ENCODE measurements around the gene TNFRSF1B. TPM values are rescaled to one million over a fixed set of nuclear protein-coding genes. Genes with fewer than 3 reads are reported as not detected.
A peak's percentile ranks its signal among the peaks of the same experiment; 100 is the strongest.

Gene TNFRSF1B
- 16.8 TPM for total RNA-seq

DNA sequence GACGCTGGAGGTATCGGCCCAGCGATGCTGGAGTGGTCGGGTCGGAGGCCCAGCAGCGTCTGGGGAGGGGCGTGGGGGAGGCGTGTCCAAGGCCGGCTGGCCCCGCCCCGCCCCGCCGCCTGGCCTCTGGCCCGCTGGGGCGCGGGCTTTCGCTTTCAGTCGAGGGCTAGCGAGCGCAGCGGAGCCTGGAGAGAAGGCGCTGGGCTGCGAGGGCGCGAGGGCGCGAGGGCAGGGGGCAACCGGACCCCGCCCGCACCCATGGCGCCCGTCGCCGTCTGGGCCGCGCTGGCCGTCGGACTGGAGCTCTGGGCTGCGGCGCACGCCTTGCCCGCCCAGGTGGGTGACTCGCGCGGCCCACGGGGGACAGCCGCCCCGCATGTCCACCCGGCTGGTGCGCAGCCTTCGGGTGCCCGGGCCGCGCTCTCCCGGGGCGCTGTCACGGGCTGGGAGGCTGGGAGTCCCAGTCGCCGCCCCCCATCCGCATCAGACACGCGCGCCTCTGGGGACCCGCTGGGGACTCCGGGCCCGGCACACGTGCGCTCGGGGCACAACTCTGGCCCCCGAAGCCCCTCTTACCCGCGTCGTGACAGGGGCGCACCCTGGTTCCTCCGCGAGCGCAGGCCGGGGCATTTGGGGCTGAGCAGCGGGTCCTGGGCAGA, at the start of gene TNFRSF1B:
TSS of gene TNFRSF1B (plus strand) at position 158 of the 659 bp plus-strand sequence. CDS start at position 259, 101 bp downstream.
- peak; percentile 89 for DNase-seq (ENCODE audit: low spot score)
- ATAC-seq = peak; percentile 79

DNA sequence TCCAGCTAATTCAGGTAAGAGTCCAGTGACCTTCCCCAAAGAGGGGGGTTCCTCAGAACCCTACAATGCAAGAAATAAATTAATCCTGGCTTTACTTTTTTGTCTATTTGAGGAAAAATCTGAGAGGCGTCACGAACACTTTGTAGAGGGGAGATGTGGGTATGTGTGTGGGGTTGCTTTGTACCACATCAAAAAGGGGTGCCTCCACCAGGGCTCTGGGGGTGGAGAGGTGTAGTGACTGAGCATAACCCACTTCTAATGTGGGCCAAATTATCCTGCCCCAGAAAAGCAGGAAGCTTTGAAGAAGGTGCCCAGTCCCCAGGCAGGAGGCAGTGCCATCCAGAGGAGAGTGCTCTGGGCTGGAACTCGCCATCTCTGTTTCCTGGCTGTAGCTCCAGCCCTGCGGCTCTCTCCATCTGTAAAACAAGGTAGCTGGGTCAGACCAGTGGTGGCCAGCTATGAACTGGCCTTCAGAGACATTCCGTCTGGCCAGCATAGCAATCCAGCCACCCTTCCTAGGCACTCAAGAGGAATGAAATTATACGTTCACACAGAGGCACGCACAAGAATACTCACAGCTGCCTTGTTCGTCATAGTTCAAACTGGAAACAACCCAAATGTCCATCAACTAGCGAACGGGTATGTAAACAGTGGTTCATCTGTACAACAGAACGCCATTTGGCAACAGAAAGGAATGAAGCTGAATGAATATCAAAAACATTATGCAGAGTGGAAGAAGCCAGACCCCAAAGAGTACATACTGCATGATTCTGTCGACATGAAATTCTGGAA, 45.4 kb upstream of the TNFRSF1B start:
- ATAC-seq (no peak), DNase-seq (ENCODE audit: low spot score) (no peak)

DNA sequence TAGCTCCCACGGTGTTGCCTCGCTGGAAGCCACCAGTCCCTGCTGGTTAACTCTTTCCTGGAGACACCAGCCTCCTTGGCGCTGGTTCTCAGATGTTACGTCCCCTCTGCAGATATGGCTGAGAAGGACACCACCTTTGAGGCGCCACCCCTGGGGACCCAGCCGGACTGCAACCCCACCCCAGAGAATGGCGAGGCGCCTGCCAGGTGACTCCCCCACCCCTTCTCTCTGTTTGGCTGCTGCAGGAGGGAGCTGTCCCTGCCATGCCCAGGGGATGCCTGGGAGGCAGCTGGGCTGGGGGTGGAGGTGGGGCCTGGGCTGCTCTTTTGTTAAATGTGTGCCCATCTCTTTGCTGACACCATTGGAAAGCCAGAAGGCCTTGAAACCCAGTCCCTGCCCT, 43.6 kb upstream of the TNFRSF1B start:
- no peak for ATAC-seq
- no peak for DNase-seq (ENCODE audit: low spot score)

DNA sequence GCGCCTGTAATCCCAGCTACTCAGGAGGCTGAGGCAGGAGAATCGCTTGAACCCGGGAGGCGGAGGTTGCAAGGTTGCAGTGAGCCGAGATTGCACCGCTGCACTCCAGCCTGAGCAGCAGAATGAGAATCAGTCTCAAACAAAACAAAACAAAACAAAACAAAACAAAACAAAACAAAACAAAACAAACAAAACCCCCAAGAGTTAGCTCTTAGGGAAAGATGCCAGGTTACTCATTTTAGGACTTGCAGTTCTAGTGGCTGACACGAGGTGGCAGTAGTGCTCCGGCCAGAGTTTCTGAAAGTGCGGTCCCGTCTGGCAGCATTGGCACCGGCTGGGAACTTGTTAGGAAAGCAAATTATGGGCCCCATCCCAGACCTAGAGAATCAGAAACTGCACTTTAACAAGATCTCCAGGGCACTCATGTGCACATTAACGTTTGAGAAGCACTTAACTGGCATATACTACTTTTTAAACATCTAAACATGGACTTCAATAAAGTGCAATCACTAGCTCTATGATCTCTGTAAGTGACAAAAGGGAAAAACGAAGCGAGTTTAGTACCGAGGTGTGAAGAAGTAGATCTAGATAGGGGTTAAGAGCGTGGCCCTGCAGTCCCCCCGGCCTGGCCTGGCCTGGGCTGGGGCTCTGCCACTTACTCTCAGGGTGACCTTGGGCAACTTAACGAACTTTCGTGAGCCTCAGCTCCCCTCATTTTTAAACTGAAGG, 41.9 kb upstream of the TNFRSF1B start:
- ATAC-seq = peak; percentile 95
- peak; percentile 81 for DNase-seq (ENCODE audit: low spot score)

DNA sequence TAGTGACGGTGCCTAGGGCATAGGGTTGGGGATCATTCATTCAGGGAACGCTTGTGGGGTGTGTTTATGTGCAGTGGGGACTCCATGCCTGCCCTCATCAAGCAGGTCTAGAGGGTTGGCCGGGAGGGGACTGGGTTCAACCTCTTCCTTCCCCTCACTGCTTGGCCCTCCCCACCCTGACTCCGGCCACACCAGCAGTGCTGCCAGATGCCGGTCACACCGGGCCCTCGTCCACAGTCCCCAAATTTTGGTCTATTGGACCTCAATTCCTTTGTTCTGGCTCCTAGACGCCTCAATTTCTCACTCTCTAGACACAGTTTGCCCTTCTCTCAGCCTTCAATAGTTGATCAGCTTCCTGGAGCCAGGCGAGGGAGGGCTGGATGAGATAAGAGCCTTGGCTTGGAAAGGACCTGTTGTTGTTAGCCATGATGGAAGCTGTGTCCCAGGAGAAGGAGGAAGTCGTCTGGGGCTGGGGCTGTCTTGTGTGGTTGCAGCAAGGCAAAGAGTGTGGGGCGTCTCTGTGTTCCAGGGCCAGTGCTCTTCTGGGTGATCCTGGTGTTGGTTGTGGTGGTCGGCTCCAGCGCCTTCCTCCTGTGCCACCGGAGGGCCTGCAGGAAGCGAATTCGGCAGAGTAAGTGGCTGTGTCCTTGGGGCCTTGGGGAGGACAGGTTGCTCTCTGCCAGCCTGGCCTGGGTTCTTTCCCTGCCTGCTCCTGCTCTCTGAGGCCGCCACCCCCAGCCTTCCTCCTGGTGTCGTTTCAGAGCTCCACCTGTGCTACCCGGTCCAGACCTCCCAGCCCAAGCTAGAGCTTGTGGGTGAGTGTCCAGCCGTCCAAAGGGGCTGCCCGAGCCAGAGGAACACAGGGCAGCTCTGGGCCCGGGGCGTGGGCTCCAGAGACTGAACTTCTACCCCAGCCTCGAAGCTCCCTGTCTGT, 41.1 kb upstream of the TNFRSF1B start:
- DNase-seq (ENCODE audit: low spot score) = no peak
- peak; percentile 7 for ATAC-seq

DNA sequence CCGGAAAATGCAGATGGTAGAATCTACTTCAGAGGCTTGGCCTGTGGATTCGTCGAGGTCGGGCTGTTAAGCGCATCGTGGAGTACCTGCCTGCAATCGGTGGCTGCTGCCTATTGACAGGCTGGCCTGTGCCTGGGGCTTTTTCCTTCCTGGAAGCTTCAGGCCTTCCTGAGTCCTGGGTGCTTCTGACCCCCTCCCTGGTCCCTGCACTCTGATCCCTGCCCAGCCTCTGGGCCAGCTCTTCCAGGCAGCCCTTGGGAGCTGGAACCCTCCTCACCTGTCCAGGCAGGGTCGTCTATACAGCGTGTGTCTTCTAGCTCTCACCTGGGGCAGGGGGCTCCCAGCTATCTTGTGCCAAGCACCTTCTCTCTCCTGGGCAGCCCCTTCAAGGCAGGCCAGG, 40.0 kb upstream of the TNFRSF1B start:
- no peak for ATAC-seq
- DNase-seq (ENCODE audit: low spot score) = no peak

DNA sequence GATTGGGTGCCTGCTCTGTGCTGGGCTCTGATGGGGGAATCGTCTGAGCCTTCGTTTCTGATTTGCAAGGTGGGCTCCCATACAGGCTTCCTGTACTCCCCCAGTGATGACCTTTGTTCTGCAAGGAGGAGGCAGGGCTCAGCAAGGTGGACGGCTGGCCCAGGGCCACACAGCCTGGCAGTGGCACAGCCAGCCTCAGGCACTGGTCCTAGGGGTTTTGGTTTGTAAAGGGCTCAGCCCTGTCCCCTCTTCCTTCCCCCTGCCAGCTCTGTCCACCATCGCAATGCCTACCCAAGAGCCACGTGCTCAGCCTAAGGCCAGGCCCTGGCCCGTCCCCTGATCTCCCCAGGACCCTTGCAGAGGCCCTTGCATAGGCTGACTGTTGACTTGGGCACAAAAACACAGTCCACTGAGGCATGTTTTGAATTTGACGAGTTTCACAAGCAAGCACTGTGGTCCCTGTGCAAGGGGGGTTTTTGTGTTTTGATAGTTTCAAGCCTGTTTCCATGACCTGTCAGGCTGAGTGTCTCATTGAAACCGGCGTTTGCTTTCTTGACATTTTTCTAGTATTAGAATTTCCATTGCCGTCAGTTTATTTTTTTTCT, 39.5 kb upstream of the TNFRSF1B start:
- DNase-seq (ENCODE audit: low spot score) = no peak
- ATAC-seq = no peak

DNA sequence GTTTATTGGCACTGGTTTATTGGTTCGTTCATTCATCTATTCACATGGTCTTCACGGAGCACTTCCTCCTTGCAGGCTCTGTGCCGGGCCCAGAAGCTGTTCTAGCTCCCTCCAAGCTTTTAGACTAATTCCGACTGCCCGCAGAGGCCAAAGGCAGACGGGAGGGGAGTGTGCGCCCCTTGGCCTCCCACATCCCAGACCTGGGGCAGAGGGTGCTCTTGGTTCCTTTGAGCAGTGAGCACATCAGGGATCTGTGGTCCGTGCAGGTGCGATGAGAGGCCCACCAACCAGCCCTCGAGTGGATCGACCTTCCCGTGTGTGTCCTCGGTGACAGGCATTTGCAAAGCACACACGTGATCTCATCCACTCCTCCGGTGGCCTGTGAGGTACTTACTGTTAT, 38.7 kb upstream of the TNFRSF1B start:
- no peak for ATAC-seq
- no peak for DNase-seq (ENCODE audit: low spot score)

DNA sequence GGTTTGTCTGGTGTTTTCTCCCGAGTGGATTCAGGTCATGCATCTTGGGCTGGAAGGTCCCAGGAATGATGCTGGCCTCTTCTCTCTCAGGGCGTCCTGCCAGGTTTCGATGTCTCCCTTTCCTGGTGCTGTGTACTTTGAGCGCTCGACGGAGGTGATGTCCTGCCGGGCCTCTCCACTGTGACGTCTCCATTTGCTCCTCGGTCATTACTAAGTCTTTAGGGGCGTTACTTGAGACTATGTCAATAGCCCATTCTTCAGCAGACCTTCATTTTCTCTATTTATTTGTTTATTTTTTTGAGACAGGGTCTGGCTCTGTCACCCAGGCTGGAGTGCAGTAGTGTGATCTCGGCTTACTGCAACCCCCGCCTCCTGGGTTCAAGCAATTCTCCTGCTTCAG, 37.2 kb upstream of the TNFRSF1B start:
- no peak for DNase-seq (ENCODE audit: low spot score)
- no peak for ATAC-seq

DNA sequence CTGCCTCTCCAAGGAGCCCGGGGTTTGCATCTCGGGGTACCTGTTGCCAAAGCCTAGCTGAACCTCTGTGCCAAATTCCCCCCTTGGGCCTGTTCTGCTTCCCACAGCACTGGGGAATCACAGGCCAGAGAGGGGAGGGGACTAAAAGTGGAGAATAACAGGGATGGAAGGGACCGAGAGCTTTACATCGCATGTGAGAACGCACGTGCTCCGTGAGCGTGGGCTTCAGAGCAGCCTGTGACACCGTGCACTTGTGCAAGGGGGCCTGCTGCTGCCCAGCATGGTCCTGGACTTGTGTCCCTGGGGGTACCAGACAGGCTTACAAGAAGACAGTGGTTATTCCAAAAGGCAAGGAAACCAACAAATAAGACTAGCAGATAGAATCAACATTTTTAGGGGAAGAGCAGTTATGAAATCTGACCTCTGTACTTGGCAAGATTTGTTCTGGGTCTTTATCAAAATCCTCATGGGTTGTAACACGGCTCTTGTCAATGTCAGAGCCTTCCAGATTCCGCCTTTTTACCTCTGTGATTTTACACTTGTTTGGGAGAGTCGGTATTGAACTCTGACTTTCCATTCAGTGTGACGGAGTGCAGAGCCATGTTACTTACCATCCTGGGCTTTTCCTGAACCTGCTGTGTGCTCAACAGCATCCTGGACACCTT, 36.2 kb upstream of the TNFRSF1B start:
- ATAC-seq = peak; percentile 81
- DNase-seq (ENCODE audit: low spot score) = peak; percentile 67

DNA sequence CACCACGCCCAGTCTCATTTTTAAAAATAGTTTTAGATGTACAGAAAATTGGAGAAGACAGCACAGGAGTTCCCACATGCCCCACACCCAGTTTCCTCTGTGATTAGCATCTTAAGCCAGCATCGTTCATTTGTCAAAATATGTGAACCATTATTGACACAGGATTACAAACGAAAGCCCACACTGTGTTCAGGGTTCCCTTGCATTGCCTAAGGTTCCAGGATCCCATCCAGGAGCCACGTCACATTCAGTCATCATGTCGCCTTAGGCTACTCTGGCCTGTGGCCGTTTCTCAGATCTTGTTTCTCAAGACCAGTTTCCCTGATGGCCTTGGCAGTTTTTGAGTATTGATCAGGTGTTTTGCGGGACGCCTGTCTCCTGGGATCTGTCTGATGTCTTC, 34.7 kb upstream of the TNFRSF1B start:
- ATAC-seq = peak; percentile 49
- peak; percentile 85 for DNase-seq (ENCODE audit: low spot score)

DNA sequence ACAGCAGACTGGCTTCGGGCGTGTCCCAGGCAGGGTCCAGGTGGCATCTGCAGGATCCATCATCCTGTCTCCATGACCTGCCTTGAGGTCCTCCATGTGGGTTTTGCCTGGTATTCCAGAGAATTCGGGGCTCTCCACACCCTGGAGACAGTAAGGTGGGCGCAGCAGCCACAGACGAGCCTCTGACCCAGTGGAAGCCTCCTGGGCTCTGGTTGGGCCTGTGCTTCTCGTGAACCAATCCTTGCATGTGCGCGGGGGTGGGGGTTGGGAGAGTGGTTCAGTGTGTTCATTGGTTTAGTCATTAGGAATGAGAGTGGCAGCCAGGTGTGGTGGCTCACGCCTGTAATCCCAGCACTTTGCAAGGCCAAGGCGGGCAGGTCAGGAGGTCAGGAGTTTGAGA, 32.1 kb upstream of the TNFRSF1B start:
- no peak for DNase-seq (ENCODE audit: low spot score)
- no peak for ATAC-seq

DNA sequence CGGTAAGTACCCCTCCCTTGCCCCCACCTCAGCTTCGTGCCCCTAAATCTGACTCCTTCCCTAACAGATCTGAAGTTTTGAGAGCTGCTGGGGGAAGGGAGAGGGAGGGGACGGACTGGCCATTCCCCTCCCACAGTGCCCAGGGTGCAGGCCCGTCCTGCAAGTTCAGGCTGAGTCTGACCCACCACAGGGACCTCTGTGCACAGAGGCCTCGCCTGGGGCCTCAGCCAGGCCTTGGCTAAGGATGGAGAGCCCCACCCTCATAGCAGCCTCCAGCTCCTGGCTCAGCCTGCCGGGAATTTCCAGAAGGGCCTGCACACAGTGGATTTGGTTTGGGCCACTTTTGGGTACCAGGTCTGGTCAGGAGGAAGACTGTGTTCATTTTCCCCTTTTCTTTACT, 31.2 kb upstream of the TNFRSF1B start:
- ATAC-seq (no peak), DNase-seq (ENCODE audit: low spot score) (no peak)

DNA sequence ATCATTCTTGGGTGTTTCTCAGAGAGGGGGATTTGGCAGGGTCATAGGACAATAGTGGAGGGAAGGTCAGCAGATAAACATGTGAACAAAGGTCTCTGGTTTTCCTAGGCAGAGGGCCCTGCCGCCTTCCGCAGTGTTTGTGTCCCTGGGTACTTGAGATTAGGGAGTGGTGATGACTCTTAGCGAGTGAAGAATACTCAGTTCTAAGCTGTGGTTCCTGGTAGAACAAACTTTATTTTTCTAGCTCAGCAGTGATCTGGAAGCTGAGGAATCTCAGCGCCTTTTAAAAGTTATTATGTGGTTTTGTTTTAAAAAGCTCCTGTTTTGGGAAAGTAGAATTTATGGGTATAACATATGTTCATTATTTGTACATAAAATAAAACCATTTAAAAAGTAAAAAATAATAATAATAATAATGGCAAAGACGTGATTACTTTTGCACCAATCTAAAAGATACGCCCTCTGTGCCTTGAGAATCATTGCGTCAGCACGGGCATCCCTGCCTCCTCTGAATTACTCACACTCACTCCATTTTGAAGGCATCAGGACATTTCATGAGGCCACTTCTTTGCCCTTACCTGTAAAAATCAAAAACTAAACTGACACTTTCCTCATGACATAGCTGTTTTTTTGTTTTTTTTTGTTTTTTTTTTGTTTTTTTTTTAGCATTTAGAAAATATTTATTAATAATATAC, 29.7 kb upstream of the TNFRSF1B start:
- DNase-seq (ENCODE audit: low spot score) (no peak), ATAC-seq (no peak)

DNA sequence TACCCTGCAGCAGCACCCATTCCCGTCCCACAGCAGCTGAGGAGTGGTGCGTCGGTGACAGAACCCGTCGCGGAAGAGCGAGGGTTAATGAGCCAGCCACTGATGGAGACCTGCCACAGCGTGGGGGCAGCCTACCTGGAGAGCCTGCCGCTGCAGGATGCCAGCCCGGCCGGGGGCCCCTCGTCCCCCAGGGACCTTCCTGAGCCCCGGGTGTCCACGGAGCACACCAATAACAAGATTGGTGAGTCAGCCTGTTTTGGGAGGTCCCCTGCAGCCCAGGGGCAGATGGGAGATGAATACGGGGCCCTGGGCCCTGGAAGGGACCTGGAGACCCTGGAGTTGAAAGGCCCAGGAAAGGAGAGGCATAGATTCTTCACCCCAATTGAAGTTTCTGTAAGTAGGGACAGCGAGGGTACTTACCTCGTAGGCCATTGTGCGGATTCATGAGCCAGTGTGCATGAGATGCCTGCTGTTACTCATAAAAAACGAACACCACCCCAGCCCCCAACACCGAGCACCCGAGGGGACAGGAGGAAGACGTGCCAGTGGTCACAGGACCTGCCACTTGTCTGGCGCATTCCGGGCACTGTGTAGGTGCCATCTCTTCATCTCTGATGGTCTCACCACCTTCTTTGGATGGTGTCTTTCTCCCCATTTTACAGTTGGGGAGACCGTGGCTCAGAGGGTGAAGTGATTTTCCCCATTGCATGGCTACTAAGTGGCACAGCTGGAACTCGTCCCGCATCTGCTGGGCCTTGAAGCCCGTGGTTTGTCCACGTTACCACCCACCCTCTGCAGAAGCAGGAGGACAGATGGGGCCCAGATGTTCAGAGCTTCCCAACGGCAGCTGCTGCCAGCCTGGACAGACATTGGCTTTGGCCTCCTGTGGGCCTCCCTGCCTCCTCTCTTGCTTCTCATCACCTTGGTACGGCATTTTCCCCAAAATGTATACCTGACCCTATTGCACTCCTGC, 28.3 kb upstream of the TNFRSF1B start:
- ATAC-seq = no peak
- no peak for DNase-seq (ENCODE audit: low spot score)

DNA sequence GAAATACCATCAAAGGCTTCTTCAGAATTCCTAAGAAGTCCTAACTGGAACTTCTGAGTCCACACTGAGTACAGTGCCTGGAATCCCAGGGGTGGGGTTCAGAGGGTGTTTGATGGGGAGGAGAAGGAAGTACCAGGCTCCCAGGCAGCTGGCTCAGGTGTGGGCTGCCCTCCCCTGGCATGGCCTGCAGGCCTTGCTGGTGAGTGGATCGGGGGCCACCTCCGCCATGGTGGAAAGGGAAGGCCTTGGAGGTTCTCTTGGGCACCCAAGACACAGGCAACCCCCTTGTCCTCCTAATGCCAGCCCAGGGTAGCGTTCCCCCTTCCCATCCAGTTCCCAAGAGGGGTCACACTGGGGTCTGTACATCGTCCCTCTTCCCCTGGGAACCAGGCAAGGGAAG, 26.8 kb upstream of the TNFRSF1B start:
- DNase-seq (ENCODE audit: low spot score) = no peak
- ATAC-seq = no peak

DNA sequence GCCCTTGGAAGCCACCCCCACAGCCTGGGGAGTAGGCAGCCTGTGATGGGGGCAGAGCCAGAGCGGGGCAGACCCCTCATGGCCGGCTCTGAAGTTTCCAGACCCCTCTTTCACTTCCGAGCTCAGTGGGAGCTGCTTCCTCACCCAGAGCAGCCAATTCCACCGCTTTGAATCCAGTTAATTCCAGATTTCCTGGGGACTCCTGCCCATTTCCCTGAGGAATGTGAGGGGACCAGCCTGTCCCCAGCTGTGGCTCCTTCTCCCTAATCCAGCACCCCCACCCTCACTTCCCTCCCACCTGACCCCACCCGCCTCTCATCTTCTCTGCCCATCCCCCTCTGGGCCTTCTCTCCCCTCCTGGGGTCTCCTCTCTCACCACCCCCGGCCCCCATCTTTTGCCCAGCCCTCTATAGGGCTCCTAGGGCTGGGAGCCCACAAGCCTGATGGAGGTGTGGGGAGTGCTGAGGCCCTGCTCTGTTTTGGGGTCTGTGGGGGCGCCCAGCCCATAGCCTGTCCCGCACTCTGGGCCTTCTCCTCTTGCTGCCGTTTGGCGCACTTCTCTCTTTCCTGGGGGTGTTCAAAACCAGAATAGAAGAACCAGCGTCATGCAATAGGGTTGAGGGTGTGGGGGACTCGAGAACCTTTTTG, 26.2 kb upstream of the TNFRSF1B start:
- ATAC-seq (no peak), DNase-seq (ENCODE audit: low spot score) (no peak)
